NCI-H345 treated with DMSO at 0.1 percent for 48 hours (cell line): ENCODE data around the gene FAM184B.
A peak's percentile ranks its signal among the peaks of the same experiment; 100 is the strongest.

Experiments used
- DNase-seq: peaks from one replicate; lab custom pipeline; 2025; ENCODE audit not compliant: unreplicated experiment; lab: John Stamatoyannopoulos, UW

The FAM184B gene

DNA sequence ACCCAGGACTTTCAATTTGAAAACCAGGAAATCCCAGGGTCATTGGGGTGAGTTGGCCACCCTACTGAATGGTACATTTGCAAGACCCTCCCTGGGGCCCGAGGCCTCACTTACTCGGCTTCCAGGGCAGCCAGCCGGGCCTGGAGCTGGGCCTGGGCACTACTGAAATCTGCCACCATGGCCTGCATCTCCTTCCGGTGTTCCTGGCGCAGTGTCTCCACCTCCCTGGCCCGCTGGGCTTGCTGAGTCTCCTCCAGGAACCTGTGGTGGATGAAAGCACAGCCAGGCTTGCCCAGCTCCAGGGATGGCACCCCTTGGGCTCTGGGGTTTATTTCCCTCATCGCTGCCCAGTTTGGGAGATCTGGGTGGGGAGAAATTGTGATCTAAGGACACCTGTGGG, 142.3 kb downstream of the FAM184B start:
- DNase-seq = no peak

DNA sequence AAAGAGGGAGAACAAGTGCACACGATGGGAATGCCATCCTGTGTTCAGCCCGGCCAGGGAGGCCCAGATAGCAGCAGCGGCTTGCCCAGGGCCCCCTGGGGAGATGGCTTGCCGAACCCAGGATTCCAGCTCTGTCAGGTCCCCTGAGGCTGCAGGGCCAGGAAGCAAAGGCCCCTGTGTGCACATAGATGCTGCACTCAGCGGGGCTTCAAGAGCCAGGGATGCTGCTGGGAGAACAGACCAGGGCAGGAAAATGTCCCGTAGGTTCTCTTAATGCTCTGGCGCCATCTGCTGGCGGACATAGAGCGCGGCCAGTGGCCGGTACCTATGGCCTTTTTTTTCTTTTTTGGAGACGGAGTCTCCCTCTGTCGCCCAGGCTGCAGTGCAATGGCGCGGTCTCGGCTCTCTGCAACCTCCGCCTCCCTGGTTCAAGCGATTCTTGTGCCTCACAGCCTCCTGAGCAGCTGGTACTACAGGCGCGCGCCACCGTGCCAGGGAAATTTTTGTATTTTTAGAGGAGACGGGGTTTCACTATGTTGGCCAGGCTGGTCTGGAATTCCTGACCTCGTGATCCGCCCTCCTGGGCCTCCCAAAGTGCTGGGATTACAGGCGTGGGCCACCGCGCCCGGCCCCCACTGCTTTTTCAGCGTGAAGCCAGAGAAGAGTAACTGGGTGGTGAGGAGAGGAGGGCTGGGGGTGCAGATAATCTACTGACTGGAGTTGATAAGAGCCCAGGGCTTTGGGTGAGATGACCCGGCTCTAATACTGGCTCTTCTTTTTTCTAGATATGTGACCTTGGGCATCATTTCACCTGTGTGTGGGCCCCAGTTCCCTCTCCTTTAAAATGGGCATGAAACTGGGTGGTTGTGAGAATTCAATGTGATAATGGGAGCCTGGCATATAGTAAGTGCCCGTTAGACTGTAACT, 144.5 kb downstream of the FAM184B start:
- DNase-seq = peak; percentile 50

DNA sequence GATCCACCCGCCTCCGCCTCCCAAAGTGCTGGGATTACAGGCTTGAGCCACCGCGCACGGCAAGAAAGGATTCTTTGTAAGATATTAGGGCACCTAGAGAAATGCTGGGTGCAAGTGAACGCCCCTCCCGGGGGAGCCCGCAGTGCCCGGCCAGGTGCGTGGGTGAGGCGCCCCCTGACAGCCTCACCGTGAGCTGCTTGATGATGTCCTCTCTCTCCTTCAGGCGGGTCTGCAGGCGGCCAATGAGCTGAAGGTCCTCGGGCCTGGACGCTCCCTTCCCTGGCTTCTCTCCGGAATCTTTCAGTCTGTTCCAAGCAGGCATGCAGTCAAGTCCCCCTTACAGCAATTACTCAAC, 145.1 kb downstream of the FAM184B start:
- no peak for DNase-seq

DNA sequence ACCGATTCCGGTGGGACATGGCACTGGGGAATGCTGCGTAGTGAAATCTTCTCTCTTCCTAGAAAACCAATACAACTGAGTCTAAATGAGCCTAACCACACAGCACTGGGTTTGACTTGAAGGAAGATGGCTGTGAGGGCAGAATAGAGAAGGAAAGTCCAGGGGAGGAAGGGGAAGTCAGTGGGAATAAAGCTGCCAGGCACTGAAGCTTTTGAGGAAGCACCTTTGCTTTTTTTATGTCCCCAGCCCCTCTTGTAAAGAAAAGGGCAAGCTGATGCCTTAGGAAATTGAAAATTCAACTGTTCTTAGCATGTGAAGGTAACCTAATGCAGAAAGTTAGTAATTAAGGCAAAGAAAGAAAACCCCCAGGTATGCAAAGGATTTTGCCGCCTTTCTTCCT, 146.4 kb downstream of the FAM184B start:
- no peak for DNase-seq

DNA sequence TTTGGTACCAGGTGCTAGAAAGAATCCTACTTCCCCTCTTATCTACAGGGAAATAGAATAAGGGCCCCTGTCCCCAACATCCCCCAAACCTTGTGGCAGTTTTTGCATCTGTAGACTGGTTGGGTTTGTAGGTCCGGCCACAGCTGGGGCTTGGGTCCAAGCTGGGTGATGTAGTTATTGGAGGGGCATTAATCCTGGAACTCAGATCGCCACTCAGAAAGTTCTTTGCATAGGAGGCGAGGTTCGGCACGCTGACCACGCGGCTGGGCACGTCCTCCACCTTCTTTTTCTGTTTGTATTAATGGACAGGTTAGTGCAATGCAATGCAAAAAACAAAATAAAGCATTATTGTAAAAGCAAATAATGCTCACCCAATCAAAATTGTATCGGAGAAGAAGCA, 147.8 kb downstream of the FAM184B start:
- no peak for DNase-seq

DNA sequence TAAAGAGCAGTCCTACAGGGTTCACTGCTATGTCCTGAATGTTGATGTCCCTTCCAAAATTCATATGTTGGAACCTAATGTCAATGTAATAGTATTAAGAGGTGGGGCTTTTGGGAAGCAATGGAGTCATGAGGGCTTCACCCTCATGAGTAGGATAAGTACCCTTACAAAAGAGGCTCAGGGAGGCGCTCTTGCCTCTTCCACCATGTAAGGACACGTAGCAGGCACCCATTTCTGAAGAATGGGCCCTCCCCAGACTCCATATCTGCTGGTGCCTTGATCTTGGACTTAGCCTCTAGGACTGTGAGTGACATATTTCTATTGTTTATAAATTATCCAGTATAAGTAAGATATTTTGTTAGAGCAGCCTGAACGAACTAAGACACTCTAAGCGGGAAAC, 151.2 kb downstream of the FAM184B start:
- no peak for DNase-seq

DNA sequence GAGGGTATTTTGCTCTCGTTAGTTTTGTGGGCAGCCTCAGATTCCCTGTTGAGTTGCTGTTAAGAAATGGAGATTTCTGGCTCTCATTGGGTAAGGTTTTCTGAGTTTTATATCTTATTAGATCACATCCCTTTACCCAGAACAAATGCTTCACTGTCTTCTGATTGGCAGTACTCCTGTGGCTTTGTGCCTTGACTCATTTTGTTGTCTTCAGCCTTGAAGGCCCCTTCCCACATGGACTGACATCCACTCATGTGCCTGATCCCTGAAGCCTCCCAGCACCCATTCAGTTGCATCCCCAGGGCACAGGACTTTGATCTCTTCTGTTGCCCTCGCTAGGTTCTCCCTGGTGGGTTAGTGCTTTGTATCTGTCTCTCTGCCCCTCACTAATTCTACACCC, 156.6 kb downstream of the FAM184B start:
- DNase-seq = no peak

DNA sequence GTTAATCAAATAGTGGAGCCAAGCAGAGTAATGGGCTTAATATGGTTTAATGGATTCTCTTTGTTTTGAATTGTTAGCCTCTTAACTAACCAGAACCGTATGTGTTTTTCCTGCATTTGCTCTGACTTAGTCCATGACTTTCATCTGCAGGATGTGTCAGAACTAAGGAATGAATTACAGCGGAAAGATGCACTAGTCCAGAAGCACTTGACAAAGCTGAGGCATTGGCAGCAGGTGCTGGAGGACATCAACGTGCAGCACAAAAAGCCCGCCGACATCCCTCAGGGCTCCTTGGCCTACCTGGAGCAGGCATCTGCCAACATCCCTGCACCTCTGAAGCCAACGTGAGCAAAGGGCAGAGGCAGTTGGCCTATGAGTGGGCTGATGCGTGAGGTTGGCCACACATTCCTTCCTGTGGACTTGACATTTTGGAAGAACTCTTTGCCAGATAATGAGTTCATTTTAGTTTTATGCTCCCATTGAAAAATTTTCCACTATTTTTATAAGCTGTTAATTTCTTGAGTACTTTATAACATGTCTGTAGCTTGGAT, 157.9 kb downstream of the FAM184B start:
- no peak for DNase-seq

DNA sequence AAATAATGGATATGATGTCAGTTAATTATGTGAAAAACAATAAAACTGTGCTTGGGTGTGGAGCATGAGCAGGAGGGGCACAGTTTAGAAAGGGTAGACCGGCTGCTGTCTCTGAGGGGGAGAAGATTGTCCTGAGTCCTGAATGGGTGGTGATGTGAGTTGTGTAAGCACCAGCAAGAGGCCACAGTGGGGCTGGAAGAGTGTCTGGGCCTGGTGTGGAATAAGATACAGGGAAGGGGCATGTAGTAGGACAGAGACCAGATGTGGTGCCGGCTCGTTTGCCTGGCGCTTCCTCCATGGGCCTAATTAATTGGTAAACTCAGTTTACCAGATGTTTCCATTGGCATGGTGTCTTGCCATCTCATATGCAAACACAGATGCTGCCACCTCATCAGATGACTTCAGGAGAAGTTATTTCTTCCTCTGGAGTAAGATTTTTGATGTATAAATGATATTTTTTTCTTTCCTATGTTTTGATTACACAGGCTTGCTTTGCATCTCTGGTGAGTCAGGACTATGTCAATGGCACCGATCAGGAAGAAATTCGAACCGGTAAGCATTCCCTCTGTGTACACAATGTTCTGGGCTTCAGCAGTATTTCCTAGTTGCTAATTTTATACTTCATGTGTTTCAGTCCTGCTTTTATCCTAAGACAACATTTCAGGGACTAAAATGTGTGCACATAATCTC, 161.9 kb downstream of the FAM184B start:
- no peak for DNase-seq

DNA sequence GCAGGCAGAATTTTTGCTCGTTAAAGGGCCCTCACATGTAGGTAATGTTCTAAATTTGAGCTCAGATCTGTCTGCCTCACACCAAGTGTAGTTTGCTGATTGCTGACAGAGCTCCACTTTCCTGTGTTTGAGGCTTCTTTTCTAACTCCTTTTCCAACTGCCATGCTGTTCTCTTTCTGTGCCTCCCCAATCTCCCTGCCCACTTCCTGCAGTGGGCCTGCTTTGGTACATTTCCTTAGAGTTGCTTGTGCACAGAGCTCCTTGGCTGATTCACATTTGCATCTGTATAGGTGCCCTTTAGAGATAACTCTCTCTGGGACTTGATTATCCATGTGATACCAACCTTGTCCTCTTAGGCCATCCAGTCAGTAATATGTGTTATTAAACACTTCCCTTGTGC, 162.5 kb downstream of the FAM184B start:
- no peak for DNase-seq

DNA sequence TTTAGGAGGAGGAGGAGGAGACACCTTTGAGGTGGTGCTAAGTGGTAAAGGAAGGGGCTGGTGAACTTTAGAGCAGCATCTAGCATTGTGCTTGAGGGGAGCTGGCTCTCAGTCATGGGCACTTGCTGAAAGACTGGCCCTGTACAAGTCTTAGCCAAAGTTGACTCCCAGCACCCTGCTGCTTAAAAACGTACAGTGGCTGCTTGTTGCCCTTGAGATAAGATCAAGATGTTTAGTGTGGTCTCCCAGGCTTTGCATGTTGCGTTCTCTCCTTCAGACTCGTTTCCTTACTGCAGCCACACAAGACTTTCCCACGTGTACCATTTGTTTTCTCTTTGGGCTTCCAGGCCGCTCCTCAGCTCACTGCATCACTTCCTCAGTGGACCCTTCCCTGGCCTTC, 165.1 kb downstream of the FAM184B start:
- DNase-seq = no peak

DNA sequence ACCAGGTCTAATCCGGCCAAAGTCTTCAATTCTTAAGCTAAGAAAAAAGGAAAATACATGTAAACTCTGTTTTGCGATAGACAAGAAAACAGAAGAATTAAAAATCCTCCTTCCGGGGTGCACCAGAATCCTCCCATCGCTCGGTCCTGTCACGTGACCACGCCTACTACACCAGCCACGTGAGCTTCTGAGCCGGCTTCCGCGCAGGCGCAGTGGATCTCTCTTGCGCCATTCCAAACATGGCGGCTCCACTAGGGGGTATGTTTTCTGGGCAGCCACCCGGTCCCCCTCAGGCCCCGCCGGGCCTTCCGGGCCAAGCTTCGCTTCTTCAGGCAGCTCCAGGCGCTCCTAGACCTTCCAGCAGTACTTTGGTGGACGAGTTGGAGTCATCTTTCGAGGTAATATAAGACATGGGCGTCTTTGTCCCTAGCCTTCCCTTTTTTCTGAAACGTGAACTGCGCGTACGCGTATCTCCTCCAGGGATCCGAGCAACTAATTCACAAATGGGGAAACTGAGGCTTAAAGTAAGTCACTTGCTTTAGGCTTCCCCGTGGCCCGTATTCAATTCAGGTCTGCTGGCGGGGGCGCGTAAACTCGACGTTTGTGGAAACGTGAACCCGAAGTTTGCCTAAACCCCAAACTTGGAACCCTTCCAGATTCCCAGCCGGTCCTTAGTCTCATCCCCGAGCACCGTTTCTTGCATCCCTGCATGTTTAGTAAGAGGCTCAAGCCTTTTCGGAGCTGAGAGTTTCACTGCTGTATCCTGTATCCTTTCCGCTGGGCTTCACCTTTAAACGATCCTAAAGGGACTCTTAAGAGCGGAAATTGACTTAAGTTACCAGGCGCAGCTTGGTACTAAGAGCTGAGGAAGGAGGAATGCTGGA, 166.8 kb downstream of the FAM184B start, which contains the start of gene MED28:
TSS of gene MED28 (plus strand) at position 226 of the 884 bp plus-strand sequence. CDS start at position 240, 14 bp downstream.
- peak; percentile 87 for DNase-seq

DNA sequence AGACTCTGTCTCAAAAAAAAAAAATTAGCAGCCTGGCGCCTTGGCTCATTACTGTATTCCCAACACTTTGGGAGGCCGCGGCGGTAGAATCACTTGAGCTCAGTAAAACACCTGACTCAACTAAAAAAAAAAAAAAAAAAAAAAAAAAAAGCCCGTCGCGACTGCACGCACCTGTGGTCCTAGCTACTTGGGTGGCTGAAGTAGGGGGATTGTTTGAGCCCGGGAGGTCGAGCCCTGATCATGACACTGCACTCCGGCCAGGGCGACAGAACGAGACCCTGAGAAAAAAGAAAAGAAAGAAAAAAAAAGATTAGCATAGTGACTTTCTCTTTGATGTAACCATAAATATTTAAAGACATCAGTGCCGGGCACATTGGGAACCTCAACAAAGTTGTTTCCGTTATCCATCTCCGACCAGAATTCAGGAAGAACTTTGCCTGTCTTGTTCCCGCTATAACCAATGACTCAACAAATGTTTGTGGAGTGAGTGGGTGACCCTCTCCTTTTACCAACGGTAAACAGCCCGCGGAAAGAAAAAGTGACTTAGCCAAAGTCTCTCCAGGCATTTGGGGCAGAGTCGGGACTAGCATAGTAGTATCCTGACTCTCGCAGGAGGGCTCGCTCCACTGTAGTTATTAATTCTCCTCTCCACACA, 167.5 kb downstream of the FAM184B start:
- DNase-seq = no peak

DNA sequence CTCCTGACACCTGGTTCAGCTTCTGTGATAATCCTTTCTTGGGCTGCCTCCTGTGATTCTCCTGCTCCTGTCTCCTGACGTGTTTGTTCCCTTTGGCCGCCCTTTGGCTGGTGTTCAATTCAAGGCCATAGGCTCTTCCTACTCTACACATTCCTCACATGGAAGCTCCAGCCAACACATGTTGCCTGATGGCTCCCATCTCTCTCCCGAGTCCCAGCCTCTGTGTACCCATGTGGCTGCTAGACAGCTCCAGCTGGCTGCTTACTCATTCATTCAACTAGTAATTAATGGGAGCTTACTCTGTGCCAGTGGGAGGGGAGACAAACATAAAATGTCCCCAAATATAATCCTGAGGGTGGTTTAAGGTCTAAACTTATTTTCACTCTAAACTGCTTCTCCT, 176.2 kb downstream of the FAM184B start:
- DNase-seq = no peak

DNA sequence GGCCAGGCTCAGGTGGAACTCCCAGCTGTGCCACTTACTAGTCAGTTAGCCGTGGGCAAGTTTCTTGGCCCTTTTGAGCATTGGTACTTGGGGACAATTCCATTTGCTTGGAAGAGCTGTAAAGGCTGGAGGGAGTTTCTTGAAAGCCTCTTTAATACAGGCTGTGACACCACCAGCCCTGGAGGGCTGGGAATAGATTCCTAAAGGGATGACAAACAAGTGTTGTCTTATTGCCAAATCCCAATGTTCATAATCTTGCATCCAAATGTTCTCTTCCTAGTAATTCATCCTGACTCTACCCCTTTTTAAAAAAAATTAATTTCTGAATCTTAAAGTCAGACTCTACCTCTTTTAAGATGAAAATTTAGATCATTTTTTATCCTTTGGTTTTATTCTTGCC, 181.6 kb downstream of the FAM184B start:
- no peak for DNase-seq

DNA sequence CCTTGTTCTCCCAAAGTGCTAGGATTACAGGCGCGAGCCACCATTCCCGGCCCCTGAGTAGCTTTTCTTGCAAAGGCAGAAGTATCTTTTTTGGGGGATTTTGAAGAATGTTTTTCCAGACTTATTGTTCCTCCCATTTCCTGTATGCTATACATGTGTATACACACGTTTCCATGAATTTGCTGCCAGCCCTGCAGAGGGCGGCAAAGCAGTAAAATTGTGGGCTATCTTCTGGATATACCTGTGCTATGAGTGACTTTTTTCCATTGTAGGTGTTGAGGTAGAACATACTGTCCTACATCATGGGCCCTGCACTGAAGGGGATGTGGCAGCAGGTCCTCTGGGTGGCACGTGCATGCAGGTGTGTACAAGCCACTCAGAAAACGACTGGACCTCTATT, 183.9 kb downstream of the FAM184B start:
- DNase-seq = no peak

DNA sequence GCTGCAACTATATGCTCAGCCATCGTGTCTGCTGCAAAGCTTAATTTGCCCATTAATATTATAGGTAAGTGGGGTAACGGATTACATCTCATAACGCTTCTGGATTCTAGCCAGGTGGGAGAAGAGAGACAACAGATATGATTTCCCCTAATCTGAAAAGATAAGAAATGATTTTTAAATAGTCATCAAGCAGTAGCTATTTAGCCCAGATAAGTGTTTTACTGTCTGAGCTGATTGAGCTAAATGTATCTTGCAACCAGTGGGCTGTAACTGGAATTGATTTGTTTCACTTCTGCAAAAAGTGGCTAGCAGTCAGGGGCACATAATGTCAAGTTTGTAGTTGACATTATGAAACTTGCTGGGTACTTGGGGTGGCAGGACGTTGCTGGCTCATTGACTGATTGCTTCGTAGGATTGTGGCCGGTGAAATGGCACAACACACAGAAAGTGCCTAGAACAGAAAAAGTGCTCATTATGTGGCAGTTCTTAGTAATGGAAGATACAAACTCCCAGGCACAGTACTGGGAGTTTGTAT, 185.9 kb downstream of the FAM184B start:
- no peak for DNase-seq

DNA sequence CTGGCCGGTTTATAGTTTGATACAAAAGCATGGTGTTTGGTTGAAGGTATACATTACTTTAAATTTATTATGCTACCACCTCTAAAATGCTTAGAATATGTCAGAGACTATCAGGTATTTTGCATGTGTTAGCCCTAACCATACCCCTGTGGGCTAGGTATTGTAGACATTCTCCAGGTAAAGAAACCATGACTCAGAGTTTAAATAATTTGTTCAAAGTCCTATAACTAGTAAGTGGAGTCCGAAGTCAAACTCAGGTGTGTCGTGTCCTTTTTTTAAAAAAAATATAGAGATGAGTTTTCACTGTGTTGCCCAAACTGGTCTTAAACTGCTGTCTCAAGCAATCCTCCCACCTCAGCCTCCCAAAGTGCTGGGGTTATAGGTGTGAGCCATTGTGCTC, 192.1 kb downstream of the FAM184B start:
- no peak for DNase-seq

DNA sequence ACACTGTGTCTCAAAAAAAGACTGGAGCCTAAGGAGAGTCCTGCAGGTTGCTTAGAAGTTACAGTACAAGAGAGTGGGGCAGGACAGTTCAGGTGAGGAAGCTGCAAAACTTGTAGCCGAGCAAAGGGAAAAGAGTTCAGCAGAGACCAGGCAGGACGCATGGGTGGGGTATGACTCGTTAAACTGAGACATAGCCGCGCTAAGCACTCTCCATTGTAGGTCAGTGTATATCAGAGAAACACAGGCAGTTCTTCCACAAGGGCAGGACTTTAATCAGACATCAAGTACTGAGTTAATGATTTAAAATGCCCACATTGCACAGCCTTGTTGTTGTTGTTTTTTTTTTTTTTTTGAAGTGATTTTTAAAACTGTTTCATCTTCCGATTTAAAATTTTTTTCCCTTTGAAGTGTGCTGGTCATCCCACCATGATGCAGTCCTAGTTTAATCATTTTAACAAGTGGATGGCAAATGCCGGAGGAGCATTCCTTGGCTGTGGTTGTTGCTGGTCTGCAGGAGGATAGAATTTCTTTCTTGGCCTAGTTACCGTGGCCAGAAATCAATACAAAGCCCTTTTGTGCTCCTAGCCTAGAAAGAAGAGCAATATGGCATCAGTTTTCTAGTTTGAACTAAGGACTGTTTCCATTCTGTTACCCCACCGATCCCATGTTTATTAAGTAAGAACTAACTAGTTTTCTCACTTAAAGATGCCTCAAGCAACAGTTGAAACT, 194.2 kb downstream of the FAM184B start:
- no peak for DNase-seq
